Measurements from ENCODE around the gene GDE1.

The GDE1 gene

DNA sequence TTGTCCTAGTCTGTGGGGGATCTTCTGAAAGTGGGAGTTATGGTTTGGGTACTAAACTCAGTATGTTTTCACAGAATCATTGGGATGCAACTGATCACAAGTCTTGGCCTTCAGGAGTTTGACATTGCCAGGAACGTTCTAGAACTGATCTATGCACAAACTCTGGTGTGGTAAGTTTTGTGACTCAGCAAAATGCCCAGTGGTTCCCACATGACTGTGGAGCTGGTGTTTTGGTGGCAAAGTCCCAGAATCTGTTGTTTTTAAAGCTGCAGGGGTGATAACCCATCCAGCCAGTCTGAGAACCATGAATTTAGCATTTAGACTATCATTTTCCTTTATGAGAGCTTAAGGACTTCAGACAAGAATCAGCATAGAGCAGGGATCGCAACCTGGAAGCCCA lies 40.6 kb downstream of the GDE1 start:
- POLR2A ChIA-PET = no interaction called here
- TF ChIP-seq CTCF (IDR thresholded peaks at IDR 0.05; ENCODE audit: insufficient read depth, low read length, missing control alignments) = no peak

GRCh38 chr16:19479302-19479721 lies 42.6 kb downstream of the GDE1 start:
- TF ChIP-seq CTCF (IDR thresholded peaks at IDR 0.05; ENCODE audit: insufficient read depth, low read length, missing control alignments) = no peak
- no peak for DNase-seq (ENCODE audit: low read depth, low spot score)
- H3K4me3 ChIP-seq (ENCODE audit: low read depth, low read length) = no peak overlapping the region
- POLR2A ChIA-PET = interaction anchor here (0.7 kb wide), 1 partner anchor 39 kb away, joined by 3 read pairs; no protein-coding TSS in a partner anchor
- CTCF ChIA-PET = interaction anchor here (1.1 kb wide), 1 partner anchor 24 kb away, joined by 4 read pairs; no protein-coding TSS in a partner anchor

More for the DNA sequence above, 40.6 kb downstream of the GDE1 start:
- CTCF ChIA-PET = interaction anchor here (1.1 kb wide), 1 partner anchor 22 kb away, joined by 3 read pairs; no protein-coding TSS in a partner anchor
- H3K4me3 ChIP-seq (ENCODE audit: low read depth, low read length) = no peak overlapping the region
- DNase-seq (ENCODE audit: low read depth, low spot score) = no peak

- POLR2A ChIA-PET = no interaction called here
- CTCF ChIA-PET = interaction anchor here (1.1 kb wide), 1 partner anchor 24 kb away, joined by 4 read pairs; no protein-coding TSS in a partner anchor
- no peak for DNase-seq (ENCODE audit: low read depth, low spot score)
- no peak for TF ChIP-seq CTCF (IDR thresholded peaks at IDR 0.05; ENCODE audit: insufficient read depth, low read length, missing control alignments)
- H3K4me3 ChIP-seq (ENCODE audit: low read depth, low read length) = no peak overlapping the region
Measured at GRCh38 chr16:19478505-19478904, 43.4 kb downstream of the GDE1 start.

DNA sequence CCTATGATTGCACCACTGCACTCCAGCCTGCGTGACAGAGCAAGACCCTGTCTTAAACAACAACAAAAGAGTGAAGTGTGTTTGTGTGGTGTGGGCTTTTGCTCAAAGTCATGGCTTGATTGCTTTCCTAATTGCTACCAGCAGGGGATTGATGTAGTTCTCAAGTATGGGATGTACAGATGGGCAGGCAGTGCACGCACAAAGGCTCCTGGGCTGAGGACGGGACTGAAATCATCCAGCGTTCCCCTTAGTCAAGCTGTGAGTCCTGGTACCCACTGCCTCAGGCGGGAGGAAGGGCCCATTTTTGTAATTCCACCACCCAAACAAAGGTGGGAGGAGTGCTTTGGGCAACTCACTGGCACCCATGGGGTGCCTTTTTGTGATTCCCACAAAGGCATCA lies 47.3 kb downstream of the GDE1 start:
- POLR2A ChIA-PET = no interaction called here
- no peak for TF ChIP-seq CTCF (IDR thresholded peaks at IDR 0.05; ENCODE audit: insufficient read depth, low read length, missing control alignments)
- CTCF ChIA-PET = no interaction called here
- DNase-seq (ENCODE audit: low read depth, low spot score) = no peak
- no peak overlapping the region for H3K4me3 ChIP-seq (ENCODE audit: low read depth, low read length)

GRCh38 chr16:19472482-19472881 lies 49.4 kb downstream of the GDE1 start:
- ChIA-PET CTCF (no interaction called here), POLR2A (interaction anchor here (0.6 kb wide), 1 partner anchor 33 kb away, joined by 3 read pairs; no protein-coding TSS in a partner anchor)
- no peak for TF ChIP-seq CTCF (IDR thresholded peaks at IDR 0.05; ENCODE audit: insufficient read depth, low read length, missing control alignments)
- H3K4me3 ChIP-seq (ENCODE audit: low read depth, low read length) = no peak overlapping the region
- DNase-seq (ENCODE audit: low read depth, low spot score) = no peak

DNA sequence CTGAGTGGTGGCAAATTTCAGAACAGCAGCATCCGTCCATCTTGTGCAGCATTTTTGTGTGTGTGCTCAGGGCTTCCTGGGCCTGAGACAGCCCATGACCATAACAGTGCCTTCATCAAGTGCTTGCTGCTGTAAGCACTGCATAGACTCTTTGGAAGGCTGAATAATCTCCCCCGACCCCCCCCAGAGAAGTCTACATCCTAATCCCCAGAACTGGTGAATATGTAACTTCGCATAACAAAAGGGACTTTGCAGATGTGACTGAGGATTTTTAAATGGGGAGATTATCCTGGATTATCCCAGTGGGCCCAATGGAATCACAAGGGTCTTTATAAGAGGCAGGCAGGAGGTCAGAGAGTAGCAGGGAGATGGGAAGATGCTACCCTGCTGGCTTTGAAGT lies 53.6 kb downstream of the GDE1 start:
- TF ChIP-seq CTCF (IDR thresholded peaks at IDR 0.05; ENCODE audit: insufficient read depth, low read length, missing control alignments) = no peak
- ChIA-PET POLR2A (no interaction called here), CTCF (no interaction called here)
- H3K4me3 ChIP-seq (ENCODE audit: low read depth, low read length) = no peak overlapping the region
- DNase-seq (ENCODE audit: low read depth, low spot score) = no peak

Measured in AG04449 (cell line).